ENCODE results near the gene LUC7L2. TPM values are rescaled to one million over a fixed set of nuclear protein-coding genes. Genes with fewer than 3 reads are reported as not detected.

LUC7L2 gene
- total and polyA plus RNA-seq, 4 donors = 16.2 to 38.9 (median 22.9) TPM

DNA sequence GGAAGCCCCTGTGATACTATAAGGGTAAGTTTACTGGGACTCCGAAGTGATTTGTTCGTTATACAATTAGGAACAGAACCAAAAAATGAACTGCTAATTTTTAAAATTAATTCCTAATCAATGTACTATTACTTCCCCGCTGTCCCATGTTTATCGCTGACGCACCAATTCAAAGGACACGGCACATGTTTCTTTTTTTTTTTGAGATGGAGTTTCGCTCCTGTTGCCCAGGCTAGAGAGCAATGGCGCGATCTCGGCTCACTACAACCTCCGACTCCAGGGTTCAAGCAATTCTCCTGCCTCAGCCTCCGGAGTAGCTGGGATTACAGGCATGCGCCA is 20.0 kb upstream of the LUC7L2 start:
- TF ChIP-seq RXRA (IDR thresholded peaks at IDR 0.05) (no peak), HNF4A (conservative IDR thresholded peaks at IDR 0.05) (no peak)
- TF ChIP-seq, protein P1, sequence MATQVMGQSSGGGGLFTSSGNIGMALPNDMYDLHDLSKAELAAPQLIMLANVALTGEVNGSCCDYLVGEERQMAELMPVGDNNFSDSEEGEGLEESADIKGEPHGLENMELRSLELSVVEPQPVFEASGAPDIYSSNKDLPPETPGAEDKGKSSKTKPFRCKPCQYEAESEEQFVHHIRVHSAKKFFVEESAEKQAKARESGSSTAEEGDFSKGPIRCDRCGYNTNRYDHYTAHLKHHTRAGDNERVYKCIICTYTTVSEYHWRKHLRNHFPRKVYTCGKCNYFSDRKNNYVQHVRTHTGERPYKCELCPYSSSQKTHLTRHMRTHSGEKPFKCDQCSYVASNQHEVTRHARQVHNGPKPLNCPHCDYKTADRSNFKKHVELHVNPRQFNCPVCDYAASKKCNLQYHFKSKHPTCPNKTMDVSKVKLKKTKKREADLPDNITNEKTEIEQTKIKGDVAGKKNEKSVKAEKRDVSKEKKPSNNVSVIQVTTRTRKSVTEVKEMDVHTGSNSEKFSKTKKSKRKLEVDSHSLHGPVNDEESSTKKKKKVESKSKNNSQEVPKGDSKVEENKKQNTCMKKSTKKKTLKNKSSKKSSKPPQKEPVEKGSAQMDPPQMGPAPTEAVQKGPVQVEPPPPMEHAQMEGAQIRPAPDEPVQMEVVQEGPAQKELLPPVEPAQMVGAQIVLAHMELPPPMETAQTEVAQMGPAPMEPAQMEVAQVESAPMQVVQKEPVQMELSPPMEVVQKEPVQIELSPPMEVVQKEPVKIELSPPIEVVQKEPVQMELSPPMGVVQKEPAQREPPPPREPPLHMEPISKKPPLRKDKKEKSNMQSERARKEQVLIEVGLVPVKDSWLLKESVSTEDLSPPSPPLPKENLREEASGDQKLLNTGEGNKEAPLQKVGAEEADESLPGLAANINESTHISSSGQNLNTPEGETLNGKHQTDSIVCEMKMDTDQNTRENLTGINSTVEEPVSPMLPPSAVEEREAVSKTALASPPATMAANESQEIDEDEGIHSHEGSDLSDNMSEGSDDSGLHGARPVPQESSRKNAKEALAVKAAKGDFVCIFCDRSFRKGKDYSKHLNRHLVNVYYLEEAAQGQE (IDR thresholded peaks at IDR 0.05) = no peak
- Histone ChIP-seq H3K27me3 (ENCODE audit: control insufficient read depth in 4 of 4, insufficient read depth in 4 of 4, low read length in 3 of 4) (no peaks in the 10 kb centered on the region), H3K9me3 (ENCODE audit: control insufficient read depth in 4 of 4, low read length in 3 of 4) (no peaks in the 10 kb centered on the region)

DNA sequence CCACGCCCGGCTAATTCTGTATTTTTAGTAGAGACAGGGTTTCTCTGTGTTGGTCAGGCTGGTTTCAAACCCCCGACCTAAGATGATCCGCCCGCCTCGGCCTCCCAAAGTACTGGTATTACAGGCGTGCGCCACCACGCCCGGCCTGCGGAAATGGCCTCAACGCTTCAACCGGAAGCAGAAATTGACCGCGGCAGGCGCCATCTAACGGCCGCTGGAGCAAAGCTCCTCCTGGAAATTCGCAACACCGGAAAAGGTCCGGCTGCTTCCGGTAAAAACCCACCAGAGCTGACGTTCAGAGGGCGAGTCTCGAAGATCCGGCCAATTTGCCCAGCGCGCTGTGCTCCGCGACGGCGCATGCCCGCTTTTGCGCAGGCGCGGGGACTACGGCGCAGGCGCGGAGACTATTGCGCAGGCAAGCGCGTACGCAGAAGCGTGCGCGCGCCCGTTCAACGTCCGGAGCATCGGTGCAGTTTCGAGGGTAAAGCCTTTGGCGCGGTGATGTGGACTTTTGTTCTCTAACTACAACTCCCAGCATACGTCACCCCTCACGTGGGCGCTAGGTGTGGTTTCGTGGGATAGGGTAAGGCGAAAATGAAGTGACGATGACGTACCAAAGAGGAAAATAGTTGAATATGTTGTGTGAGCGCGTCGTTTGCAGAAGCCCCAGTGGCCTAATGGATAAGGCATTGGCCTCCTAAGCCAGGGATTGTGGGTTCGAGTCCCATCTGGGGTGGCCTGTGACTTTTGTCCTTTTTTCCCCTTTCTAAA is 19.5 kb upstream of the LUC7L2 start:
- Histone ChIP-seq H3K4me1 (ENCODE audit: control insufficient read depth in 4 of 4, insufficient read depth in 4 of 4, low read length in 3 of 4) (peaks cover 0 to 12% (median 6%) of the 10 kb centered on the region in 4 donors), H3K9me3 (ENCODE audit: control insufficient read depth in 4 of 4, low read length in 3 of 4) (no peaks in the 10 kb centered on the region), H3K36me3 (ENCODE audit: control insufficient read depth in 4 of 4, insufficient read depth in 3 of 4, low read depth in 1 of 4, low read length in 3 of 4) (peaks cover 0 to 2% (median 0%) of the 10 kb centered on the region in 4 donors), H3K27ac (ENCODE audit: low read depth in 1 of 2, low read length in 2 of 2) (peak overlapping the region; percentile 100), H3K27me3 (ENCODE audit: control insufficient read depth in 4 of 4, insufficient read depth in 4 of 4, low read length in 3 of 4) (no peaks in the 10 kb centered on the region), H3K4me3 (ENCODE audit: low read depth in 1 of 3, low read length in 3 of 3) (peak overlapping the region; percentile 73 to 90 (median 88)), H3K9ac (ENCODE audit: low read depth in 1 of 2, low read length in 2 of 2) (peak overlapping the region; percentile 96 to 100)
- WGBS = 2% methylated on average over 66 of the region's 66 CpGs
- peak; percentile 82 to 88 for TF ChIP-seq EGR1 (IDR thresholded peaks at IDR 0.05; ENCODE audit: low read depth in 2 of 2)
- peak; percentile 88 for TF ChIP-seq SP1 (IDR thresholded peaks at IDR 0.05)
- TF ChIP-seq FOXA1 (IDR thresholded peaks at IDR 0.05) = peak; percentile 62
- peak; percentile 88 to 93 for TF ChIP-seq JUND (IDR thresholded peaks at IDR 0.05)
- peak; percentile 90 for TF ChIP-seq YY1 (IDR thresholded peaks at IDR 0.05)
- peak; percentile 35 for TF ChIP-seq NR2F2 (IDR thresholded peaks at IDR 0.05)
- TF ChIP-seq, protein P2, sequence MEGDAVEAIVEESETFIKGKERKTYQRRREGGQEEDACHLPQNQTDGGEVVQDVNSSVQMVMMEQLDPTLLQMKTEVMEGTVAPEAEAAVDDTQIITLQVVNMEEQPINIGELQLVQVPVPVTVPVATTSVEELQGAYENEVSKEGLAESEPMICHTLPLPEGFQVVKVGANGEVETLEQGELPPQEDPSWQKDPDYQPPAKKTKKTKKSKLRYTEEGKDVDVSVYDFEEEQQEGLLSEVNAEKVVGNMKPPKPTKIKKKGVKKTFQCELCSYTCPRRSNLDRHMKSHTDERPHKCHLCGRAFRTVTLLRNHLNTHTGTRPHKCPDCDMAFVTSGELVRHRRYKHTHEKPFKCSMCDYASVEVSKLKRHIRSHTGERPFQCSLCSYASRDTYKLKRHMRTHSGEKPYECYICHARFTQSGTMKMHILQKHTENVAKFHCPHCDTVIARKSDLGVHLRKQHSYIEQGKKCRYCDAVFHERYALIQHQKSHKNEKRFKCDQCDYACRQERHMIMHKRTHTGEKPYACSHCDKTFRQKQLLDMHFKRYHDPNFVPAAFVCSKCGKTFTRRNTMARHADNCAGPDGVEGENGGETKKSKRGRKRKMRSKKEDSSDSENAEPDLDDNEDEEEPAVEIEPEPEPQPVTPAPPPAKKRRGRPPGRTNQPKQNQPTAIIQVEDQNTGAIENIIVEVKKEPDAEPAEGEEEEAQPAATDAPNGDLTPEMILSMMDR (IDR thresholded peaks at IDR 0.05; ENCODE audit: low read depth, low read length, missing input control) = peak; percentile 77
- TF ChIP-seq HNF4A (conservative IDR thresholded peaks at IDR 0.05) = peak; percentile 85
- TF ChIP-seq, protein P3, sequence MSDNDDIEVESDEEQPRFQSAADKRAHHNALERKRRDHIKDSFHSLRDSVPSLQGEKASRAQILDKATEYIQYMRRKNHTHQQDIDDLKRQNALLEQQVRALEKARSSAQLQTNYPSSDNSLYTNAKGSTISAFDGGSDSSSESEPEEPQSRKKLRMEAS (IDR thresholded peaks at IDR 0.05) = no peak
- TF ChIP-seq, protein P4, sequence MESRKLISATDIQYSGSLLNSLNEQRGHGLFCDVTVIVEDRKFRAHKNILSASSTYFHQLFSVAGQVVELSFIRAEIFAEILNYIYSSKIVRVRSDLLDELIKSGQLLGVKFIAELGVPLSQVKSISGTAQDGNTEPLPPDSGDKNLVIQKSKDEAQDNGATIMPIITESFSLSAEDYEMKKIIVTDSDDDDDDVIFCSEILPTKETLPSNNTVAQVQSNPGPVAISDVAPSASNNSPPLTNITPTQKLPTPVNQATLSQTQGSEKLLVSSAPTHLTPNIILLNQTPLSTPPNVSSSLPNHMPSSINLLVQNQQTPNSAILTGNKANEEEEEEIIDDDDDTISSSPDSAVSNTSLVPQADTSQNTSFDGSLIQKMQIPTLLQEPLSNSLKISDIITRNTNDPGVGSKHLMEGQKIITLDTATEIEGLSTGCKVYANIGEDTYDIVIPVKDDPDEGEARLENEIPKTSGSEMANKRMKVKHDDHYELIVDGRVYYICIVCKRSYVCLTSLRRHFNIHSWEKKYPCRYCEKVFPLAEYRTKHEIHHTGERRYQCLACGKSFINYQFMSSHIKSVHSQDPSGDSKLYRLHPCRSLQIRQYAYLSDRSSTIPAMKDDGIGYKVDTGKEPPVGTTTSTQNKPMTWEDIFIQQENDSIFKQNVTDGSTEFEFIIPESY (IDR thresholded peaks at IDR 0.05) = peak; percentile 93
- TF ChIP-seq FOXA2 (IDR thresholded peaks at IDR 0.05) = peak; percentile 45
- peak; percentile 94 to 98 for TF ChIP-seq GABPA (IDR thresholded peaks at IDR 0.05 in 1 of 2, conservative IDR thresholded peaks at IDR 0.05 in 1 of 2)
- peak; percentile 50 to 56 for TF ChIP-seq RXRA (IDR thresholded peaks at IDR 0.05)
- TF ChIP-seq RAD21 (IDR thresholded peaks at IDR 0.05) = peak; percentile 68 to 72
- TF ChIP-seq, protein P5, sequence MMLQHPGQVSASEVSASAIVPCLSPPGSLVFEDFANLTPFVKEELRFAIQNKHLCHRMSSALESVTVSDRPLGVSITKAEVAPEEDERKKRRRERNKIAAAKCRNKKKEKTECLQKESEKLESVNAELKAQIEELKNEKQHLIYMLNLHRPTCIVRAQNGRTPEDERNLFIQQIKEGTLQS (IDR thresholded peaks at IDR 0.05) = peak; percentile 100
- TF ChIP-seq HNF4G (IDR thresholded peaks at IDR 0.05) = peak; percentile 49
- TF ChIP-seq TAF1 (conservative IDR thresholded peaks at IDR 0.05) = peak; percentile 41
- TF ChIP-seq, protein P1 (IDR thresholded peaks at IDR 0.05) = peak; percentile 64
- peak; percentile 97 for DNase-seq (ENCODE audit: low spot score)

More for the DNA sequence above, 20.0 kb upstream of the LUC7L2 start:
- peaks cover 0 to 2% (median 0%) of the 10 kb centered on the region in 4 donors for H3K36me3 ChIP-seq (ENCODE audit: control insufficient read depth in 4 of 4, insufficient read depth in 3 of 4, low read depth in 1 of 4, low read length in 3 of 4)
- H3K4me1 ChIP-seq (ENCODE audit: control insufficient read depth in 4 of 4, insufficient read depth in 4 of 4, low read length in 3 of 4) = peaks cover 0 to 12% (median 6%) of the 10 kb centered on the region in 4 donors
- no peak for DNase-seq (ENCODE audit: low spot score)
- H3K9ac ChIP-seq (ENCODE audit: low read depth in 1 of 2, low read length in 2 of 2) = no peak overlapping the region
- H3K27ac ChIP-seq (ENCODE audit: low read depth in 1 of 2, low read length in 2 of 2) = peak overlapping the region; percentile 100
- 81% methylated on average over 13 of the region's 13 CpGs for WGBS
- H3K4me3 ChIP-seq (ENCODE audit: low read depth in 1 of 3, low read length in 3 of 3) = peak overlapping the region; percentile 5 to 90 (median 73)

Data from liver (tissue), 9 donors.